ENCODE measurements around the gene NDUFA12.
"Not testable (repeated sequence)": the region's sequence is repeated elsewhere in the genome, so short reads cannot be mapped to it uniquely, and the experiment has no call there.

NDUFA12 gene

DNA sequence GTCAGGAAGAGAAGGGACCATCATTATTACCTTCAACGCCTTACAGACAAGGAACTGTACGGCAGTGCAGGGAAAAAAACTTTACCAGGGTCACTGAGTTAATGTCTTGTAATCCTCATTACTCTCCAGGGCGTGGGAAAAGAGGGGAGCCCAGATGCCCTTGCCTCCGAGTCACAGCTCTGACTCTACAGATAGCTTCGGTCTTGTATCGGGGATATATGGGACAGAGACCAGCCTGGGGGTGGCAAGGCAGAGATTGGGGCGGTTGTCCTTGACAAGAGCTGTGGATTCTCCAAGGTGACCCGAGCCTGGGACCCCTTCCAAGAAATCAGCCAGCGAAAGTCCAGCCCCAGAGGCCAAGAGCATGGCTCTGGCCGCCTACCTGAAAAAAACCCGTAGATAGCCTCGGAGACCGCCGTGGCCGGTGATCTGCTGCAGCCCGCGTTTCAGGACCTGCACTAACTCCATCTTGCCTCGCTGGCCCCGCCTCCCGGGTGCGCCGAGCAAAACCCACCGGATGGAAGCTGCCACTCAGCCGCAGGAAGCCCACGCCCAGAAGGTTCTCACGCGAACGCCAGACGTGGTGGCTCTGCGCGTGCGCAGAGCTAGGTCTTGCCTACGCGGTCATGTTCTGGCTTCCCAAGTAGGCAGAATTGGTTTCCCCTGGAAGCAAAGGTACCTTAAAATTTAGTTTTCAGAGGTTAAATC, at the start of gene NDUFA12:
Gene NDUFA12, minus strand, starts transcription at position 485 of the 708 bp plus-strand sequence. Its CDS starts 17 bp downstream, at position 468.
- peak; percentile 88 to 93 for DNase-seq (ENCODE audit: low read depth in 2 of 2)

DNA sequence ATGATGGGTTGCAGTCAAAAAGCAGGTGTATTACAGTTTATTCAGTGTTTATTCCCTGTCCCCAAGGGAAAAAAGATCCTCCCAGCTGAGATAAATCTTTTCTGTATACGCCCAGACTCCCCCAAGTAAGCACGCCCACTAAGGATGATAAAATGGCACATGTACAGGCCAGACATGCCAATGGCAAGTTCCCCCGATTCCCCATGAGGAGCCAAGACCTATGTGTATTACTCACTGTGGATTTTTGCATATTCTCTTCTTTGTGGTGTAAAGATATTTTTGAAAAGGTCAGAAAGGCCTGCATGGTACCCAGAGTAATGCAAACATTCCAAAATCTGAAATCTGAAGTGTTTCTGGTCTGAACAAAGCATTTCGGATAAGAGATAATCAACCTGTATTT, 47.7 kb upstream of the NDUFA12 start:
- DNase-seq (ENCODE audit: low read depth in 2 of 2): no peak

DNA sequence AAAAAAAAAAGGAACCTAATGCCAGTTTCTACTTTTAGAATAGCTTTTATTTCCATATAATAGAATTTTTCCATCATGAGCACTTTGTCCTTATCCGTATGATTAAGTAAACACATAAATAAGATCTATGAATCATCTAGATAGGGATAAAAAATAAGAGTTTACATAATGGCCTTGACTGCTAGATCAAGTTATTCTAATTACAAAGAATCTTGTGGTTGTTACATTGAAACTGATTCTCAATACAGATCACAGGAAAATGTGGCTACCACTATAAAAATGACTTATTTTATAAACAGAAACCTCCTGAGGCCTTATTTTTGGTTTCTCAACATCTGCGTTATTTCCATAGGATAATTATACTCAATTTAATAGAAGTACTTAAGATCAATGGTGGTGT, 34.4 kb upstream of the NDUFA12 start:
- no peak for DNase-seq (ENCODE audit: low read depth in 2 of 2)

GRCh38 chr12:95034750-95035149, 31.3 kb upstream of the NDUFA12 start:
- DNase-seq (ENCODE audit: low read depth in 2 of 2): no peak

GRCh38 chr12:95022477-95022876, 19.0 kb upstream of the NDUFA12 start:
- no peak for DNase-seq (ENCODE audit: low read depth in 2 of 2)

DNA sequence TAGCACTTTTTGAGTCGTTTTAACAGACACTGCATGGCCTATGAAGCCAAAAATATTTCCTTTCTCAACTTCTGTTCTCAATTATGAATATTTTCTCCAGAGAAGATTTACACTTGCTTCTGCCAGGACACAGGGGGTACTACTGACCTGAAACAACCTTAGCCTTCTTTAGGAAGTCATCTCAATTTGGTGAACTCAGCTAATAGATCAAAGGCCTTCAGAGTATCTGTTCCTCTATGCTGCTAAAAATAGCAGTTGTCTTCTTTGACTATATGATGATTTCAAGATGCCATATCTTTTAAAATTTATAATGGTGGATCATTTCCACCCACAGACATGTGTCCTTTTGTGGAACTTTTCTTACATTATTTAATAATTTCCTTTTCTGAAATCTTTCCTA, 14.0 kb upstream of the NDUFA12 start:
- DNase-seq (ENCODE audit: low read depth in 2 of 2): no peak

DNA sequence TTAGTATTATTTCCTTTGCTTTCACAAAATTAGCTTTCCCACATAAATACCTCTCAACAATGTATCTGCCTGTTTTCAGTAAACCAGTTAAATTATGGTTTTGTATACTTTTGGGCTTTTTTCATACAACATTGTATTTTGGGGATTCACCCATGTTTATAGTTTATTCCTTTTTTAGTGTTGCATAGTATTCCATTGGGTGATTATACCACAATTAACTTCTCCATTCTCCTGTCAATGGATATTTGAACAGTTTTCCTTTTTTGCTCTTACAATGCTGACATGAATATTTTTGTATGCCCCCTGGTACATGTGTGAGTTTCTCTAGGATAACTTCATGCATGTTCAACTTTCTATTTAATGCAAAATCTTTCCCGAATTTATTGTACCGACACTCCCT, 12.6 kb upstream of the NDUFA12 start:
- DNase-seq (ENCODE audit: low read depth in 2 of 2): no peak

DNA sequence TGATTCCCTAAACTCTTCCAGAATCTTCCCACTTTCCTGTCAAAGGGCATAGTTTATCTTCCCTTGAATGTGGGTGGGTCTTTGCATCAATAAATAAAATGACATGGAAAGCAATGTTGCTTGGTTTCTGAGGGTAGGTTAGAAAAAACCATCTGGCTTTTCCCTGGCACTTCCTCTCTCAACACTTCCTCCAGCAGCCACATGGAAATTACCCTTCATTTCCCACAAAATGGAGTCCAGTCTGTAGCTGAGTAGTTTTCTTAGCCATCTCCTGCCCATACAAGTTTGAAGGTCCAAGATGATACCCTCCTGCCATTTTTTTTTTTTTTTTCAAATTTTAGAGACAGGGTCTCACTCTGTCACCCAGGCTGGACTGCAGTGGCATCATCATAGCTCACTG, 11.1 kb upstream of the NDUFA12 start:
- DNase-seq (ENCODE audit: low read depth in 2 of 2): no peak

DNA sequence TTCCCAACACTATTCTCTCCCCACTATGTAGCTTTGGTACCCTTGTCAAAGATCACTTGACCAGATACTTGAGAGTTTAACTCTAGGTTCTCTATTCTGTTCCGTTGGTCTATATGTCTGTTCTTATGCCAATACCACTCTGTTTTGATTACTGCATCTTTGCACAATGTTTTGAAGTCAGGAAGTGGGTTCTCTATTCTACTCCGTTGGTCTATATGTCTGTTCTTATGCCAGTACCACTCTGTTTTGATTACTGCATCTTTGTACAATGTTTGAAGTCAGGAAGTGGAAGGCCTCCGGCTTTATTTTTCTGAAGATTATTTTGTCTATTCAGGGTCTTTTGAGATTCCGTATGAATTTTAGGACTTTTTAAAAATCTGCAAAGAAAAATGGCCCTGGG, 2.7 kb upstream of the NDUFA12 start:
- DNase-seq (ENCODE audit: low read depth in 2 of 2): no peak

- DNase-seq (ENCODE audit: low read depth in 2 of 2): no peak
Observed at GRCh38 chr12:95004610-95005009, 1.1 kb upstream of the NDUFA12 start.

GRCh38 chr12:95003921-95004272, 400 bp upstream of the NDUFA12 start:
- no peak for DNase-seq (ENCODE audit: low read depth in 2 of 2)

GRCh38 chr12:95002754-95003153, 743 bp downstream of the NDUFA12 start:
- no peak for DNase-seq (ENCODE audit: low read depth in 2 of 2)

GRCh38 chr12:94998326-94998725, 5.2 kb downstream of the NDUFA12 start:
- DNase-seq (ENCODE audit: low read depth in 2 of 2): no peak

DNA sequence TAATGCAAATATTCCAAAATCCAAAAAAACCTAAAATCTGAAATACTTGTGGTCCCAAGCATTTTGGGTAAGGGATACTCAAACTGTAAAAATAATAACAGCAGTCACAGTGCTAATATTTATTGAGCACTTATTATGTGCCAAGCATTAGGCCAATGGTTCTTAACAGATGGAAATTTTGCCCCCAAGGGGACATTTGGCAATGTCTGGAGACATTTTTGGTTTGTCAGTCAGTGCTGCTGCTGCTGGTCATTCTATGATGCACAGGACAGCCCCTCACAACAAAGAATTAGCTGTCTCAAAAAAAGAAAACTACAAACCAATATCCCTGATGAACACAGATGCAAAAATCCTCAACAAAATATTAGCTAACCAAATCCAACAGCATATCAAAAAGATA, 5.8 kb downstream of the NDUFA12 start:
- DNase-seq (ENCODE audit: low read depth in 2 of 2): no peak

DNA sequence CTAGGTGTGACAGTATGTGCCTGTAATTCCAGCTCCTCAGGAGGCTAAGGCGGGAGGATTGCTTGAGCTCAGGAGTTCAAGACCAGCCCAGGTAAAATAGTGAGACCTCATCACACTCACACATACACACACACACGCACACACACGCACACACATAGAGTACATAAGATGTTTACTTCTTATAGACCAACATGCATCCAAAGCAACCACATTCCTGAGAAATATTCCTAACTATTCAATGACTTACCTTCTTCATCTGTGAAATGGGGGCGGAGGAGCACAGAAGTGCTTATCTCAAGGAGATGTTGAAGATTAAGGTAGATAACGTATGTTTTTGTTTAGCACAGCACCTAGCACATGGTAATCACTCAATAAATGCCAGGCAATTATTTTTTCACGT, 6.4 kb downstream of the NDUFA12 start:
- no peak for DNase-seq (ENCODE audit: low read depth in 2 of 2)

- no peak for DNase-seq (ENCODE audit: low read depth in 2 of 2)
Observed at GRCh38 chr12:94994312-94994711, 9.2 kb downstream of the NDUFA12 start.

GRCh38 chr12:94993855-94994254, 9.6 kb downstream of the NDUFA12 start:
- DNase-seq (ENCODE audit: low read depth in 2 of 2): not testable (repeated sequence)

GRCh38 chr12:94990222-94990621, 13.3 kb downstream of the NDUFA12 start:
- DNase-seq (ENCODE audit: low read depth in 2 of 2): no peak

GRCh38 chr12:94988471-94988870, 15.0 kb downstream of the NDUFA12 start:
- DNase-seq (ENCODE audit: low read depth in 2 of 2): no peak

GRCh38 chr12:94987801-94988200, 15.7 kb downstream of the NDUFA12 start:
- DNase-seq (ENCODE audit: low read depth in 2 of 2): no peak

DNA sequence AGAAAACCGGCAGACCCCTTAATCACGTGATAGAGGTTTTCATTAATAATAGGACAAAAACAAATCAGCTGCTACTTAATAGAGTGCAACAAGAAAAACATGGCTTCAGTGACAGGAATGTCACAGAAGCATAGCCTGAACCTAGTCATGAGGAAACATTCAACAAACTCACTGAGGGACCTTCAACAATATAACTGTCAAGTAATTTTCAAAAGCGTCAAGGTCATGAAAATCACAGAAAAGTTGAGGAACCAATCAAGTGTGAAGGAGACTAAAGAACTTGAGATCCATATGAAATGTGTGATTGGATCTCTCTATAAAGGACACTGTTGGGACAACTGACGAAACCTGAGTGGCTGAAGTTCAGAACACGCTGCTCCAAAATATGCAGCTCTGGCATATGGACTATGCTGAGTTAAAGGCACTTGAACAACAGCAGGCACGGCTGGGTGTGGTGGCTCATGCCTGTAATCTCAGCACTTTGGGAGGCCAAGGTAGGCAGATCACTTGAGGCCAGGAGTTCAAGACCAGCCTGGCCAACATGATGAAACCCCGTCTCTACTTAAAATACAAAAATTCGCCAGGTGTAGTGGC, 16.3 kb downstream of the NDUFA12 start:
- no peak for DNase-seq (ENCODE audit: low read depth in 2 of 2)

- not testable (repeated sequence) for DNase-seq (ENCODE audit: low read depth in 2 of 2)
Observed at GRCh38 chr12:94985099-94985498, 18.4 kb downstream of the NDUFA12 start.

- DNase-seq (ENCODE audit: low read depth in 2 of 2): no peak
Observed at GRCh38 chr12:94983321-94983720, 20.2 kb downstream of the NDUFA12 start.

DNA sequence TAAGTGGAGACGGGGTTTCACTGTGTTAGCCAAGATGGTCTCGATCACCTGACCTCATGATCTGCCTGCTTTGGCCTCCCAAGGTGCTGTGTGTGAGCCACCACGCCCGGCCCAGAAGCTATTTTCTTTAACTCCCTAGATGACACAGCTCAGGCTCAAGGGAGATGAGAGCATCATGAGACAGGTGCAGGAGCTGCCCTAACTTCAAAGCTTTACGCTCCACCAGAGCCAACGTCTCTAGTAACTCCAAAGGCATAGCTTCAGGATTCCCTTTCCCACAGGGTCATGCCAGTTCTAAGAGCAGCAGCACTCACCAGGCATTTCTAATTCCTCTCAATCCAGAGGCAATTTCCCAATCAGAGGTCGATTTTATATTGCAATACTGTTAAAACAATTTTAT, 21.0 kb downstream of the NDUFA12 start:
- no peak for DNase-seq (ENCODE audit: low read depth in 2 of 2)
